ENCODE measurements around the gene AICDA. TPM values are rescaled to one million over a fixed set of nuclear protein-coding genes. Genes with fewer than 3 reads are reported as not detected.
"Not testable (repeated sequence)": the region's sequence is repeated elsewhere in the genome, so short reads cannot be mapped to it uniquely, and the experiment has no call there.

Gene AICDA
- total RNA-seq, 5 donors from 2014 or later (not counting 1 experiment from before 2014, with no cell fraction given) = 0.10 to 0.35 (median 0.18) TPM; not detected in 2

DNA sequence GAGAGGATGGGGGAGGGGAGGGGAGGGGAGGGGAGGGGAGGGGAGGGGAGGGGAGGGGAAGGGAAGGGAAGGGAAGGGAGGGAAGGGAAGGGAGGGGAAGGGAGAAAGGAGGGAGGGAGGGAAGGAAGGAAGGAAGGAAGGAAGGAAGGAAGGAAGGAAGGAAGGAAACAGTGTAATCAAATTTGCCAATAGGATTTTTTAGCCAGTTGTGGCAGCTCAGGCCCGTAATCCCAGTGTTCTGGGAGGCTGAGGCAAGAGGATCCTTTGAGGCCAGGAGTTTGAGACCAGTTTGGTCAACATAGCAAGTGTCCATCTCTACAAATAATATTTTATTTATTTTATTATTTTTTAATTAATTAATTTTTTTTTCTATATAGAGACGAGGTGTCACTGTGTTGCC is 19.4 kb downstream of the AICDA start:
- Mint-ChIP-seq H3K36me3 (no peaks in the 10 kb centered on the region), H3K9me3 (no peaks in the 10 kb centered on the region), H3K27me3 (peaks cover 0 to 4% of the 10 kb centered on the region in 2 donors), H3K4me1 (peaks cover 7 to 12% (median 8%) of the 10 kb centered on the region in 3 donors), H3K27ac (no peak overlapping the region), H3K4me3 (no peak overlapping the region)
- no peaks in the 10 kb centered on the region for H3K36me3 ChIP-seq (ENCODE audit: control insufficient read depth in 2 of 2, extremely low read depth in 1 of 2, insufficient read depth in 1 of 2, low read length in 1 of 2)
- ChIA-PET POLR2A (no interaction called here), CTCF (interaction anchor here in 1 of 2 donors (1.4 kb wide), 1 partner anchor 49 kb away, joined by 3 read pairs; no protein-coding TSS in a partner anchor)
- H3K9me3 ChIP-seq = no peaks in the 10 kb centered on the region
- no CpG with 5 or more reads among the region's 2 CpGs for WGBS (ENCODE audit: insufficient coverage)
- H3K27me3 ChIP-seq (replicated peaks in 1 of 2; ENCODE audit: control insufficient read depth in 2 of 2, extremely low read depth in 1 of 2, insufficient read depth in 2 of 2, low read length in 1 of 2) = peaks cover 0 to 2% of the 10 kb centered on the region in 2 experiments
- H3K4me3 ChIP-seq (ENCODE audit: control insufficient read depth in 1 of 2, extremely low read depth in 1 of 2, low read length in 1 of 2) = no peak overlapping the region
- no peak overlapping the region for H3K27ac ChIP-seq (ENCODE audit: low read length)
- DNase-seq (no peak), ATAC-seq (replicated peaks in 1 of 4) (no peak)
- peaks cover 3 to 6% of the 10 kb centered on the region in 2 experiments for H3K4me1 ChIP-seq (ENCODE audit: control insufficient read depth in 1 of 2, extremely low read depth in 1 of 2, insufficient read depth in 2 of 2, low read length in 2 of 2)

DNA sequence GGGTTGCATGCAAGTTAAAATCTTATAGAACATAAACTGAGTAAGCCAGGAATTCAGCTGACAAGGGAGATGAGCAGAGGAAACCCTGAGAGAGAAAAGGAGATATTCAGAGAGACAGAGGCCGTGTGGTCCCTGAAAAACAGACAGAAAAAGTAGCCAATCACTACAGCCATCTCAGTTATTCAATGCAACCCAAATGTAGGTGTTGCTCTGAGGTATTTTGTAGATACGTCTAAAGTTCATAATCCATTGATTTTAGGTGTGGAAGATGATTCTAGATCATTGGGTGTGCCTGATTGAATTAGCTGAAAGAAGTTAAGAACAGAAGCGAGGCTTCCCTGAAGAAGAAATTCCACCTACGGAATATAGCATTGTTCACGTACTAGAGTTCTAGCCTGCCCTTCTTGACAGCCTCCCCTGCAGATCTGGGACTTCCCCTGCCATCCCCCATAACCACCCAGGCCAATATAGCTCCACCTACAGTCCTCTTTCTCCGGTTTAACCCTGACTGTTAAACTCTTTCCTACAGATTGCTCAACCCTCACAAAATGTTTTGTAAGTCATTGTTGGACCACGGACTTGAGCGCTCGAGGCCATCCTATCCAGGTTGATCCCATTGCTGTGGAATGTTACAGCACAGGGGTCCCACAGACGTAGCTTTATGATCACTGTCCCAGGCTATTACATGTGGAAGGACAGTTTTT is 21.7 kb downstream of the AICDA start:
- H3K4me1 Mint-ChIP-seq = peaks cover 7 to 12% (median 8%) of the 10 kb centered on the region in 3 donors
- Histone ChIP-seq H3K4me3 (ENCODE audit: control insufficient read depth in 1 of 2, extremely low read depth in 1 of 2, low read length in 1 of 2) (no peak overlapping the region), H3K4me1 (ENCODE audit: control insufficient read depth in 1 of 2, extremely low read depth in 1 of 2, insufficient read depth in 2 of 2, low read length in 2 of 2) (peaks cover 3 to 6% of the 10 kb centered on the region in 2 experiments), H3K27me3 (replicated peaks in 1 of 2; ENCODE audit: control insufficient read depth in 2 of 2, extremely low read depth in 1 of 2, insufficient read depth in 2 of 2, low read length in 1 of 2) (peaks cover 0 to 2% of the 10 kb centered on the region in 2 experiments), H3K36me3 (ENCODE audit: control insufficient read depth in 2 of 2, extremely low read depth in 1 of 2, insufficient read depth in 1 of 2, low read length in 1 of 2) (no peaks in the 10 kb centered on the region), H3K9me3 (no peaks in the 10 kb centered on the region), H3K27ac (ENCODE audit: low read length) (no peak overlapping the region)
- no peaks in the 10 kb centered on the region for H3K9me3 Mint-ChIP-seq
- CTCF ChIA-PET = no interaction called here
- no peaks in the 10 kb centered on the region for H3K36me3 Mint-ChIP-seq
- peaks cover 0 to 4% of the 10 kb centered on the region in 2 donors for H3K27me3 Mint-ChIP-seq
- H3K4me3 Mint-ChIP-seq = no peak overlapping the region
- whole genome bisulfite sequencing (ENCODE audit: insufficient coverage) = 50% methylated on average over 6 of the region's 10 CpGs
- ATAC-seq (replicated peaks in 1 of 4) = peak in 2 of 4 experiments; percentile 59 to 66
- POLR2A ChIA-PET = no interaction called here
- DNase-seq = peak in 3 of 35 experiments; percentile 0 to 24 (median 3)
- H3K27ac Mint-ChIP-seq = no peak overlapping the region

DNA sequence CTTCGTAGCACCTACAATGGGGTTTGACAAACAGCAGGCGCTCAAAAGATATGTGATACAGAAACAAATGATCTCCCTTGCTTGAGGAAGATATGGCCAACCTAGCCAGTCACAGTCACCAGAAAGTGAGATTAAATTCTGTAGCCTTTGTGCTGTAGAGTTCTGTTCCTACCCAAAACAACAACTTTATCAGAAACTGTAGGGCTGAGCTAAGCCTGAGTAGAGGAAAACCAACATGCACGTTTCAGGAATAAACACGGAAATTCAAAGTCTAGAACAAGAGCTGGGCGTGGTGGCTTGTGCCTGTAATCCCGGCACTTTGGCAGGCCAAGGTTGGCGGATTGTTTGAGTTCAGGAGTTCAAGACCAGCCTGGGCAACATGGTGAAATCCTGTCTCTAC is 23.0 kb downstream of the AICDA start:
- CTCF ChIA-PET = interaction anchor here in 1 of 2 donors (0.6 kb wide), 2 partner anchors 64 to 1316 kb away, joined by 3 to 4 read pairs; no protein-coding TSS in a partner anchor
- H3K4me1 Mint-ChIP-seq = peaks cover 7 to 12% (median 8%) of the 10 kb centered on the region in 3 donors

DNA sequence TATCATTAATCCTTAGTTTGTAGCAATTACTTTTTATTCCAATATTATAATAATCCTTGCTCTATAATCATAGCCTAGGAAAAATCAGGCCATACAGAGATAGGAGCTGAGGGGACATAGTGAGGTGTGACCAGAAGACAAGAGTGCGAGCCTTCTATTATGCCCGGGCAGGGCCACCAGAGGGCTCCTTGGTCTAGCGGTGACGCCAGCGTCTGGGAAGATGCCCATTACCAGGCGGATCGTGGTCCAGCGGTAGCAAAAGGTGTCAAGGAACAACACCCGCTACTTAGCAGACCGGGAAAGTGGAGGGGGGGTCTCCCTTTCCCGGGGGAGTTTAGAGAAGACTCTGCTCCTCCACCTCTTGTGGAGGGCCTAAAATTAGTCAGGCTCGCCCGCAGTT is 28.2 kb downstream of the AICDA start:
- CTCF ChIA-PET; H3K27me3 ChIP-seq (replicated peaks in 1 of 2; ENCODE audit: control insufficient read depth in 2 of 2, extremely low read depth in 1 of 2, insufficient read depth in 2 of 2, low read length in 1 of 2); H3K27ac ChIP-seq (ENCODE audit: low read length); H3K9me3 ChIP-seq; H3K36me3 ChIP-seq (ENCODE audit: control insufficient read depth in 2 of 2, extremely low read depth in 1 of 2, insufficient read depth in 1 of 2, low read length in 1 of 2); H3K4me3 Mint-ChIP-seq; H3K27me3 Mint-ChIP-seq; H3K27ac Mint-ChIP-seq; H3K4me1 Mint-ChIP-seq; H3K4me3 ChIP-seq (ENCODE audit: control insufficient read depth in 1 of 2, extremely low read depth in 1 of 2, low read length in 1 of 2); DNase-seq; H3K36me3 Mint-ChIP-seq; H3K4me1 ChIP-seq (ENCODE audit: control insufficient read depth in 1 of 2, extremely low read depth in 1 of 2, insufficient read depth in 2 of 2, low read length in 2 of 2); ATAC-seq (replicated peaks in 1 of 4); POLR2A ChIA-PET; H3K9me3 Mint-ChIP-seq: not testable (repeated sequence)
- 96% methylated on average over 12 of the region's 13 CpGs for WGBS (ENCODE audit: insufficient coverage)

More for the DNA sequence above, 23.0 kb downstream of the AICDA start:
- POLR2A ChIA-PET = no interaction called here
- no peak overlapping the region for H3K4me3 Mint-ChIP-seq
- Histone ChIP-seq H3K27me3 (replicated peaks in 1 of 2; ENCODE audit: control insufficient read depth in 2 of 2, extremely low read depth in 1 of 2, insufficient read depth in 2 of 2, low read length in 1 of 2) (peaks cover 0 to 2% of the 10 kb centered on the region in 2 experiments), H3K9me3 (no peaks in the 10 kb centered on the region), H3K27ac (ENCODE audit: low read length) (no peak overlapping the region), H3K4me1 (ENCODE audit: control insufficient read depth in 1 of 2, extremely low read depth in 1 of 2, insufficient read depth in 2 of 2, low read length in 2 of 2) (peaks cover 3 to 6% of the 10 kb centered on the region in 2 experiments), H3K4me3 (ENCODE audit: control insufficient read depth in 1 of 2, extremely low read depth in 1 of 2, low read length in 1 of 2) (no peak overlapping the region), H3K36me3 (ENCODE audit: control insufficient read depth in 2 of 2, extremely low read depth in 1 of 2, insufficient read depth in 1 of 2, low read length in 1 of 2) (no peaks in the 10 kb centered on the region)
- no peak overlapping the region for H3K27ac Mint-ChIP-seq
- no peaks in the 10 kb centered on the region for H3K9me3 Mint-ChIP-seq
- no peak for ATAC-seq (replicated peaks in 1 of 4)
- peaks cover 0 to 4% of the 10 kb centered on the region in 2 donors for H3K27me3 Mint-ChIP-seq
- H3K36me3 Mint-ChIP-seq = no peaks in the 10 kb centered on the region
- DNase-seq = no peak
- WGBS (ENCODE audit: insufficient coverage) = 85% methylated on average over 6 of the region's 7 CpGs

DNA sequence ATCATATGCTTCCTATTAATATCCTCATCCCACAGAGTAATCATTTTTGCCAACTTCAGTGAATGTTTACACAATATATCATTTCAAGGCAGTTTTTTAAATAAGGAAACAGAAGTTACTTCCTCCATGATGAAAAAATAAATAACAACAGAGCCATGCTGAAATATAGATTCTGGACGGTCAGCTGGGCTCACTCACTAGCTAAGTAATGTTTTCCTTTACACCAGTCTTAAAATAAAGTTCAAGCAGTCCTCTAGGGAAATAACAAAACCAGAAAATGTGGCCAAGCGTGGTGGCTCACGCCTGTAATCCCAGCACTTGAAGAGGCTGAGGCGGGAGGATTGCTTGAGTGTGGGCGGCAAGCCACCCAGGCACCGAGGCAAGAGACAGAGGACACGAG is 28.7 kb downstream of the AICDA start:
- POLR2A ChIA-PET = no interaction called here
- no peak for DNase-seq

DNA sequence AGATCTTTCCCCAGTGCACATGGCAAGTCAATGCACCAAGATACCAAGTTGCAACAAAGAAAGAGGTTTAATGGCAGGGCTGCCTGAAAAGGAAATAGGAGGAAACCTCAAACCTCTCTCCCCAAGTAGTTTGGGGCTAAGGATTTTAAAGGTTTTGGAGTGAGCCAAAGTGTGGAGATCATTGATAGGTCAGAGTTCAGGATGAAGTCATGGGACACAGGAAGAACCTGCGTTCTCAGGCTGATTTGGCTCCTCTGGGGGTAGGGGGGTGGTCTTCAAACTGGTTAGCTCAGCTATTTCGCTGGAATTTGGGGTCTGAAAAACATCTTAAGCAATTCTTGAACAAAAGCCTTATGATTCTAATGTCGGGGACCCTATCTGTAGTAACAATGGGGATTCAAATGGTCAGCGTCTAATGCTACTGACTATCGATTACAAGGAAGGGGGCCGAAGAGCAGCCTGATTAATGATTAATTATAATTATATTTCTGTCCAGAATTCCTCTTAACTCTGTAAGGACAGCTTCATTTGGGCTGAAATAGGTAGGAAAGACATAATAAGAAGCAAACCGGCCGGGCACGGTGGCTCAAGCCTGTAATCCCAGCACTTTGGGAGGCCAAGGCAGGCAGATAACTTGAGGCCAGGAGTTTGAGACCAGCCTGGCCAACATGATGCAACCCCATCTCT is 31.4 kb downstream of the AICDA start:
- Mint-ChIP-seq H3K36me3 (no peaks in the 10 kb centered on the region), H3K9me3 (peaks cover 0 to 2% (median 0%) of the 10 kb centered on the region in 3 donors), H3K4me1 (no peaks in the 10 kb centered on the region), H3K4me3 (no peak overlapping the region), H3K27me3 (peaks cover 0 to 1% of the 10 kb centered on the region in 2 donors), H3K27ac (no peak overlapping the region)
- Histone ChIP-seq H3K27me3 (replicated peaks in 1 of 2; ENCODE audit: control insufficient read depth in 2 of 2, extremely low read depth in 1 of 2, insufficient read depth in 2 of 2, low read length in 1 of 2) (no peaks in the 10 kb centered on the region), H3K9me3 (no peaks in the 10 kb centered on the region), H3K27ac (ENCODE audit: low read length) (no peak overlapping the region), H3K4me1 (ENCODE audit: control insufficient read depth in 1 of 2, extremely low read depth in 1 of 2, insufficient read depth in 2 of 2, low read length in 2 of 2) (no peaks in the 10 kb centered on the region), H3K4me3 (ENCODE audit: control insufficient read depth in 1 of 2, extremely low read depth in 1 of 2, low read length in 1 of 2) (no peak overlapping the region), H3K36me3 (ENCODE audit: control insufficient read depth in 2 of 2, extremely low read depth in 1 of 2, insufficient read depth in 1 of 2, low read length in 1 of 2) (no peaks in the 10 kb centered on the region)
- DNase-seq = no peak
- ChIA-PET POLR2A (no interaction called here), CTCF (interaction anchor here in 1 of 2 donors (0.7 to 1.0 kb wide), 2 partner anchors 29 to 249 kb away, joined by 3 to 5 read pairs; no protein-coding TSS in a partner anchor)
- ATAC-seq (replicated peaks in 1 of 4) = no peak
- WGBS (ENCODE audit: insufficient coverage) = no CpG with 5 or more reads among the region's 9 CpGs

More for the DNA sequence above, 28.7 kb downstream of the AICDA start:
- Mint-ChIP-seq H3K4me1 (no peaks in the 10 kb centered on the region), H3K4me3 (no peak overlapping the region), H3K27me3 (no peaks in the 10 kb centered on the region), H3K9me3 (peaks cover 0 to 2% (median 0%) of the 10 kb centered on the region in 3 donors), H3K27ac (no peak overlapping the region), H3K36me3 (no peaks in the 10 kb centered on the region)
- Histone ChIP-seq H3K9me3 (no peaks in the 10 kb centered on the region), H3K36me3 (ENCODE audit: control insufficient read depth in 2 of 2, extremely low read depth in 1 of 2, insufficient read depth in 1 of 2, low read length in 1 of 2) (no peaks in the 10 kb centered on the region), H3K27me3 (replicated peaks in 1 of 2; ENCODE audit: control insufficient read depth in 2 of 2, extremely low read depth in 1 of 2, insufficient read depth in 2 of 2, low read length in 1 of 2) (no peaks in the 10 kb centered on the region), H3K4me1 (ENCODE audit: control insufficient read depth in 1 of 2, extremely low read depth in 1 of 2, insufficient read depth in 2 of 2, low read length in 2 of 2) (no peaks in the 10 kb centered on the region), H3K27ac (ENCODE audit: low read length) (no peak overlapping the region), H3K4me3 (ENCODE audit: control insufficient read depth in 1 of 2, extremely low read depth in 1 of 2, low read length in 1 of 2) (no peak overlapping the region)
- WGBS (ENCODE audit: insufficient coverage) = 82% methylated on average over 4 of the region's 7 CpGs
- no peak for ATAC-seq (replicated peaks in 1 of 4)
- CTCF ChIA-PET = no interaction called here

Measured in T-cell (primary cell).